ENCODE measurements around the gene SPDEF. TPM values are rescaled to one million over a fixed set of nuclear protein-coding genes. Genes with fewer than 3 reads are reported as not detected.

The SPDEF gene
- total and polyA plus RNA-seq, 8 donors, result 0.24 to 1.2 (median 0.49) TPM

- Histone ChIP-seq H3K27me3 (no peaks in the 10 kb centered on the region), H3K4me1 (peaks cover 0 to 6% (median 0%) of the 10 kb centered on the region in 3 donors), H3K9me3 (no peaks in the 10 kb centered on the region), H3K27ac (no peak overlapping the region), H3K36me3 (no peaks in the 10 kb centered on the region), H3K4me3 (no peak overlapping the region)
- intact Hi-C loops (cut with DNase I), result no loop called here
- DNase-seq, result peak in 1 of 6 donors; percentile 48
- no peak for TF ChIP-seq CTCF (IDR thresholded peaks at IDR 0.05)
- no peak for ATAC-seq
- 93 to 95% methylated on average over 6 of the region's 6 CpGs for WGBS, 2 donors
- no peak for FAIRE-seq
These were observed 20.9 kb downstream of the SPDEF start for GRCh38 chr6:34535199-34535598.

- peaks cover 0 to 6% (median 0%) of the 10 kb centered on the region in 3 donors for H3K4me1 ChIP-seq
- no peak for FAIRE-seq
- intact Hi-C loops (cut with DNase I), result no loop called here
- H3K36me3 ChIP-seq, result no peaks in the 10 kb centered on the region
- no peak overlapping the region for H3K4me3 ChIP-seq
- peak in 1 of 6 donors; percentile 63 for DNase-seq
- WGBS, 2 donors, result 88% methylated on average over 14 to 16 of the region's 16 CpGs
- no peaks in the 10 kb centered on the region for H3K27me3 ChIP-seq
- no peaks in the 10 kb centered on the region for H3K9me3 ChIP-seq
- no peak overlapping the region for H3K27ac ChIP-seq
- TF ChIP-seq CTCF (IDR thresholded peaks at IDR 0.05), result no peak
- no peak for ATAC-seq
These were observed 21.5 kb downstream of the SPDEF start for GRCh38 chr6:34534656-34535055.

- FAIRE-seq, result no peak
- ATAC-seq, result no peak
- H3K4me1 ChIP-seq, result peaks cover 0 to 6% (median 0%) of the 10 kb centered on the region in 3 donors
- no peaks in the 10 kb centered on the region for H3K27me3 ChIP-seq
- no peak for TF ChIP-seq CTCF (IDR thresholded peaks at IDR 0.05)
- H3K36me3 ChIP-seq, result no peaks in the 10 kb centered on the region
- H3K27ac ChIP-seq, result no peak overlapping the region
- DNase-seq, result no peak
- intact Hi-C loops (cut with DNase I), result no loop called here
- H3K9me3 ChIP-seq, result no peaks in the 10 kb centered on the region
- 85 to 88% methylated on average over 6 of the region's 6 CpGs for whole genome bisulfite sequencing, 2 donors
- H3K4me3 ChIP-seq, result no peak overlapping the region
These were observed 22.0 kb downstream of the SPDEF start for GRCh38 chr6:34534146-34534545.

GRCh38 chr6:34532230-34532629 is 23.9 kb downstream of the SPDEF start:
- no peaks in the 10 kb centered on the region for H3K36me3 ChIP-seq
- TF ChIP-seq CTCF (IDR thresholded peaks at IDR 0.05), result no peak
- peaks cover 0 to 6% (median 0%) of the 10 kb centered on the region in 3 donors for H3K4me1 ChIP-seq
- H3K27me3 ChIP-seq, result no peaks in the 10 kb centered on the region
- H3K9me3 ChIP-seq, result no peaks in the 10 kb centered on the region
- 92 to 93% methylated on average over 13 to 15 of the region's 15 CpGs for WGBS, 2 donors
- intact Hi-C loops (cut with DNase I), result no loop called here
- FAIRE-seq, result no peak
- peak in 1 of 6 donors; percentile 35 for DNase-seq
- no peak for ATAC-seq
- H3K4me3 ChIP-seq, result no peak overlapping the region
- no peak overlapping the region for H3K27ac ChIP-seq

- no peak for TF ChIP-seq CTCF (IDR thresholded peaks at IDR 0.05)
- ATAC-seq, result no peak
- no peak for FAIRE-seq
- peak in 2 of 6 donors; percentile 48 to 55 for DNase-seq
- Histone ChIP-seq H3K27me3 (no peaks in the 10 kb centered on the region), H3K4me3 (no peak overlapping the region), H3K36me3 (no peaks in the 10 kb centered on the region), H3K9me3 (no peaks in the 10 kb centered on the region), H3K4me1 (peaks cover 0 to 5% (median 1%) of the 10 kb centered on the region in 3 donors), H3K27ac (no peak overlapping the region)
- WGBS, 2 donors, result 91% methylated on average over 29 of the region's 29 CpGs
- intact Hi-C loops (cut with DNase I), result no loop called here
These were observed 24.4 kb downstream of the SPDEF start for GRCh38 chr6:34531580-34532201.
